ENCODE measurements around the gene CALY. TPM values are rescaled to one million over a fixed set of nuclear protein-coding genes. Genes with fewer than 3 reads are reported as not detected.
A peak's percentile ranks its signal among the peaks of the same experiment; 100 is the strongest.

CALY gene
- total RNA-seq, 1 experiment from 2014 or later: 0.47 TPM

GRCh38 chr10:133343558-133343957 lies 6.9 kb upstream of the CALY start:
- H3K36me3 ChIP-seq (ENCODE audit: control insufficient read depth in 1 of 2, insufficient read depth in 2 of 2, low read length in 2 of 2): no peaks in the 10 kb centered on the region
- H3K9me3 ChIP-seq (ENCODE audit: control insufficient read depth in 1 of 2, insufficient read depth in 1 of 2, low read depth in 1 of 2, low read length in 2 of 2): no peaks in the 10 kb centered on the region
- no peaks in the 10 kb centered on the region for H3K9me2 ChIP-seq (ENCODE audit: insufficient read depth)
- H3K9ac ChIP-seq (ENCODE audit: low read length): no peak overlapping the region
- ChIA-PET POLR2A (no interaction called here), RAD21 (ENCODE audit: low non-redundant PET in 1 of 2, low total read pairs in 2 of 2, uncharacterized antibody in 2 of 2, unreplicated experiment in 2 of 2) (no interaction called here), CTCF (no interaction called here)
- H3K27me3 ChIP-seq (ENCODE audit: insufficient read depth, low read length): no peaks in the 10 kb centered on the region
- H3K4me2 ChIP-seq (ENCODE audit: low read length): peak overlapping the region; percentile 33
- no peak overlapping the region for H3K27ac ChIP-seq (ENCODE audit: low read depth, low read length)
- no TSS peak for BruUV-seq (replicated peaks)
- TF ChIP-seq ATF3 (IDR thresholded peaks at IDR 0.05) (no peak), ZBTB33 (IDR thresholded peaks at IDR 0.05; ENCODE audit: extremely low read depth, insufficient replicate concordance, low read length) (no peak), POLR2A (IDR thresholded peaks at IDR 0.05; ENCODE audit: borderline replicate concordance, extremely low read depth, insufficient read depth, insufficient read length) (no peak), ZNF274 (IDR thresholded peaks at IDR 0.05; ENCODE audit: low read depth, low read length) (no peak), TCF7L2 (IDR thresholded peaks at IDR 0.05; ENCODE audit: borderline replicate concordance, extremely low read depth, insufficient read depth, insufficient read length) (no peak), SRF (IDR thresholded peaks at IDR 0.05; ENCODE audit: low read depth) (no peak), MAX (IDR thresholded peaks at IDR 0.05) (no peak), CBX3 (IDR thresholded peaks at IDR 0.05; ENCODE audit: low read depth) (no peak), ELF1 (IDR thresholded peaks at IDR 0.05; ENCODE audit: borderline replicate concordance, low read depth) (no peak)
- H3K4me3 ChIP-seq (replicated peaks in 1 of 2; ENCODE audit: low read depth in 1 of 2, low read length in 2 of 2): no peak overlapping the region
- H2AFZ ChIP-seq (ENCODE audit: low read depth, low read length, poor library complexity, severe bottlenecking): no peak overlapping the region
- no peaks in the 10 kb centered on the region for H3K79me2 ChIP-seq (ENCODE audit: insufficient read depth, low read length)
- DNase-seq (ENCODE audit: low read depth, low spot score): no peak
- H4K20me1 ChIP-seq (ENCODE audit: insufficient read depth): no peaks in the 10 kb centered on the region
- ATAC-seq: no peak
- intact Hi-C loops (cut with micrococcal nuclease): no loop called here
- H3K4me1 ChIP-seq (ENCODE audit: control insufficient read depth in 1 of 2, insufficient read depth in 2 of 2, low read length in 2 of 2): peaks cover 0 to 8% of the 10 kb centered on the region in 2 experiments; a peak in 1 of 4 replicates

Measured in HCT116 (cell line).